Testis (tissue), 3 donors: ENCODE measurements around the gene PILRA. TPM values are rescaled to one million over a fixed set of nuclear protein-coding genes. Genes with fewer than 3 reads are reported as not detected.

Source experiments
- DNase-seq: peaks from one replicate; pipeline ENCODE4 v3.0.0-alpha.2; 2019
- H3K27ac ChIP-seq, 2 donors: fragments of 200-600 bp; sonication (generic); one replicate each; pipeline ENCODE4 v1.5.1; 2019
- H3K27me3 ChIP-seq: fragments of 200-600 bp; sonication (generic); one replicate; pipeline ENCODE4 v1.5.1; 2019
- H3K36me3 ChIP-seq: fragments of 200-600 bp; sonication (generic); one replicate; pipeline ENCODE4 v1.5.1; 2017; ENCODE audit warnings: low read depth; ENCODE audit errors: missing control alignments
- H3K4me1 ChIP-seq: fragments of 200-600 bp; sonication (generic); one replicate; pipeline ENCODE4 v1.5.1; 2019
- H3K4me3 ChIP-seq, 2 donors: fragments of 200-600 bp; sonication (generic); one replicate each; pipeline ENCODE4 v1.5.1; 2017 to 2019
- H3K9me3 ChIP-seq: fragments of 200-600 bp; sonication (generic); one replicate; pipeline ENCODE4 v1.5.1; 2017
- POLR2A ChIP-seq: fragments of 450-650 bp; IDR thresholded peaks from one replicate; pipeline ENCODE4 v1.6.1; 2017; ENCODE audit warnings: antibody characterized with exemption, mild to moderate bottlenecking, moderate library complexity
- WGBS, 2 donors: methylation state at CpG; one replicate each; pipeline ENCODE4 v1.1.5; 2018; 5-methylcytosine and 5-hydroxymethylcytosine counted together
- intact Hi-C: fragments of 100-400 bp; cut with DNase I; formaldehyde crosslinking; loops from one replicate; pipeline ENCODE4 v1.15.1; 2023; ENCODE audit warnings: low total_unique reads
- polyA plus RNA-seq: library from polyadenylated mRNA; stranded (reverse); fragments of 350-450 nt; fragmentation: Illumina TruSeq; extraction: RNeasy Lipid Tissue Mini Kit (QIAGEN cat#74804); gene quantifications from one replicate; pipeline ENCODE4 v1.2.3, GENCODE V29; 2014; ENCODE audit warnings: low read depth, low replicate concordance; ENCODE audit not compliant: insufficient read depth
- small RNA-seq, 2 donors: library from RNA; depleted of rRNA; stranded (forward); fragments of <200 nt; gene quantifications; one replicate each; pipeline ENCODE3, GENCODE V24; 2016
- total RNA-seq, 2 donors: library from RNA; depleted of rRNA; stranded (reverse); fragments of >200 nt; gene quantifications; one replicate each; pipeline ENCODE4 v1.2.3, GENCODE V29; 2016
- TF ChIP-seq, protein P1 (sequence below), 3 experiments: fragments of 450-650 bp in 2 of 3; fragments of 200-600 bp in 1 of 3; sonication (generic) in 1 of 3; IDR thresholded peaks; one replicate each; pipeline ENCODE4 v1.5.1; 2016 to 2019; ENCODE audit warnings: antibody characterized with exemption in 3 of 3, mild to moderate bottlenecking in 2 of 3, moderate library complexity in 1 of 3

PILRA gene
- total and polyA plus RNA-seq, 3 donors from 2014 or later = 12.0 to 18.0 (median 16.3) TPM

DNA sequence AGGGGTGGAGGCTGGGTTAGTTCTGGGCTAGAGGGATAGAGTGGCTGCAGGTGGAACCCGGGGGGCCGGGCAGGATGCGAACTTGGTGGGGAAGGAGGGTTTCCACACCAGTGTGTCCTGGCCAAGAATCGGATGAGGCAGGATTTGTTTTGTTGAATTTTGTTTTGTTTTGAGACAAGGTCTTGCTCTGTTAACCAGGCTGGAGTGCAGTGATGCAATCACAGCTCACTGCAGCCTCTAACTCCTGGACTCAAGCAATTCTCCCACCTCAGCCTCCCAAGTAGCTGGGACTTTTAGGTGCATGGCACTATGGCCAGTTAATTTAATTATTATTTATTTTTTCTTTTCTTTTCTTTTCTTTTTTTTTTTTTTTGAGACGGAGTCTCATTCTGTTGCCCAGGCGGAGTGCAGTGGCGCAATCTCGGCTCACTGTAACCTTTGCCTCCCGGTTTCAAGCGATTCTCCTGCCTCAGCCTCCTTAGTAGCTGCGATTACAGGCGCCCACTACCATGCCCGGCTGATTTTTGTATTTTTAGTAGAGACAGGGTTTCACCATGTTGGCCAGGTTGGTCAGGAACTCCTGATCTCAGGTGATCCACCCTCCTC is 76.0 kb downstream of the PILRA start:
- peaks cover 4% of the 10 kb centered on the region for H3K4me1 ChIP-seq
- TF ChIP-seq POLR2A = no peak
- TF ChIP-seq, protein P1, sequence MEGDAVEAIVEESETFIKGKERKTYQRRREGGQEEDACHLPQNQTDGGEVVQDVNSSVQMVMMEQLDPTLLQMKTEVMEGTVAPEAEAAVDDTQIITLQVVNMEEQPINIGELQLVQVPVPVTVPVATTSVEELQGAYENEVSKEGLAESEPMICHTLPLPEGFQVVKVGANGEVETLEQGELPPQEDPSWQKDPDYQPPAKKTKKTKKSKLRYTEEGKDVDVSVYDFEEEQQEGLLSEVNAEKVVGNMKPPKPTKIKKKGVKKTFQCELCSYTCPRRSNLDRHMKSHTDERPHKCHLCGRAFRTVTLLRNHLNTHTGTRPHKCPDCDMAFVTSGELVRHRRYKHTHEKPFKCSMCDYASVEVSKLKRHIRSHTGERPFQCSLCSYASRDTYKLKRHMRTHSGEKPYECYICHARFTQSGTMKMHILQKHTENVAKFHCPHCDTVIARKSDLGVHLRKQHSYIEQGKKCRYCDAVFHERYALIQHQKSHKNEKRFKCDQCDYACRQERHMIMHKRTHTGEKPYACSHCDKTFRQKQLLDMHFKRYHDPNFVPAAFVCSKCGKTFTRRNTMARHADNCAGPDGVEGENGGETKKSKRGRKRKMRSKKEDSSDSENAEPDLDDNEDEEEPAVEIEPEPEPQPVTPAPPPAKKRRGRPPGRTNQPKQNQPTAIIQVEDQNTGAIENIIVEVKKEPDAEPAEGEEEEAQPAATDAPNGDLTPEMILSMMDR (IDR thresholded peaks at IDR 0.05) = no peak
- intact Hi-C loops = no loop called here
- 88% methylated on average over 13 of the region's 13 CpGs for whole genome bisulfite sequencing, 2 donors
- no peak overlapping the region for H3K4me3 ChIP-seq
- no peaks in the 10 kb centered on the region for H3K27me3 ChIP-seq
- DNase-seq = no peak
- no peak overlapping the region for H3K27ac ChIP-seq
- no peaks in the 10 kb centered on the region for H3K36me3 ChIP-seq
- H3K9me3 ChIP-seq = no peaks in the 10 kb centered on the region

Small RNAs within 50 kb of the gene (small RNA-seq; reads per million reads assigned to genes)
- 0 reads per million in 2 donors for gene RF00019

Other genes with a start within 250 kb of the PILRA start
- 10 to 100 TPM in 1 of 2 donors, 1 to 10 TPM in 1; 7.2 to 10.2 TPM for gene MBLAC1, start 246.5 kb upstream of the PILRA start, total RNA-seq
- gene MBLAC1, start 246.5 kb upstream of the PILRA start, polyA plus RNA-seq = 2.9 TPM
- gene LAMTOR4, start 224.6 kb upstream of the PILRA start, total RNA-seq = 100 to 1,000 TPM; 144 to 179 TPM
- 136 TPM for gene LAMTOR4, start 224.6 kb upstream of the PILRA start, polyA plus RNA-seq
- gene TRAPPC14, start 214.8 kb upstream of the PILRA start, total RNA-seq = 10 to 100 TPM; 57.5 to 78.7 TPM
- gene TRAPPC14, start 214.8 kb upstream of the PILRA start, polyA plus RNA-seq = 71.8 TPM
- 10 to 100 TPM; 11.6 to 12.4 TPM for gene GAL3ST4, start 204.9 kb upstream of the PILRA start, total RNA-seq
- 8.9 TPM for gene GAL3ST4, start 204.9 kb upstream of the PILRA start, polyA plus RNA-seq
- gene GPC2, start 196.1 kb upstream of the PILRA start, total RNA-seq = 10 to 100 TPM; 12.7 to 20.7 TPM
- gene GPC2, start 196.1 kb upstream of the PILRA start, polyA plus RNA-seq = 17.7 TPM
- 100 to 1,000 TPM; 105 to 224 TPM for gene STAG3, start 195.6 kb upstream of the PILRA start, total RNA-seq
- 281 TPM for gene STAG3, start 195.6 kb upstream of the PILRA start, polyA plus RNA-seq
- 1 to 10 TPM; 3.0 to 3.3 TPM for gene PVRIG, start 153.5 kb upstream of the PILRA start, total RNA-seq
- gene PVRIG, start 153.5 kb upstream of the PILRA start, polyA plus RNA-seq = 2.6 TPM
- gene SPDYE3, start 65.8 kb upstream of the PILRA start, total RNA-seq = 1 to 10 TPM; 2.8 to 5.7 TPM
- 3.9 TPM for gene SPDYE3, start 65.8 kb upstream of the PILRA start, polyA plus RNA-seq
- 100 to 1,000 TPM; 155 to 258 TPM for gene PILRB, start 15.4 kb upstream of the PILRA start, total RNA-seq
- gene PILRB, start 15.4 kb upstream of the PILRA start, polyA plus RNA-seq = 126 TPM
- 100 to 1,000 TPM in 1 of 2 donors, 10 to 100 TPM in 1; 83.5 to 145 TPM for gene ZCWPW1, start 55.2 kb downstream of the PILRA start, total RNA-seq
- gene ZCWPW1, start 55.2 kb downstream of the PILRA start, polyA plus RNA-seq = 96.5 TPM
- 10 to 100 TPM; 74.6 to 89.3 TPM for gene MEPCE, start 56.3 kb downstream of the PILRA start, total RNA-seq
- 182 TPM for gene MEPCE, start 56.3 kb downstream of the PILRA start, polyA plus RNA-seq
- 100 to 1,000 TPM in 1 of 2 donors, 10 to 100 TPM in 1; 97.6 to 128 TPM for gene PPP1R35, start 63.0 kb downstream of the PILRA start, total RNA-seq
- 76.4 TPM for gene PPP1R35, start 63.0 kb downstream of the PILRA start, polyA plus RNA-seq
- 10 to 100 TPM; 34.0 to 45.8 TPM for gene SPACDR, start 90.8 kb downstream of the PILRA start, total RNA-seq
- gene SPACDR, start 90.8 kb downstream of the PILRA start, polyA plus RNA-seq = 84.9 TPM
- gene TSC22D4, start 105.7 kb downstream of the PILRA start, total RNA-seq = 100 to 1,000 TPM; 135 to 165 TPM
- 57.4 TPM for gene TSC22D4, start 105.7 kb downstream of the PILRA start, polyA plus RNA-seq
- 10 to 100 TPM; 24.7 to 27.3 TPM for gene NYAP1, start 110.4 kb downstream of the PILRA start, total RNA-seq
- 15.7 TPM for gene NYAP1, start 110.4 kb downstream of the PILRA start, polyA plus RNA-seq
- gene AGFG2, start 165.7 kb downstream of the PILRA start, total RNA-seq = 10 to 100 TPM; 62.0 to 67.2 TPM
- 51.4 TPM for gene AGFG2, start 165.7 kb downstream of the PILRA start, polyA plus RNA-seq
- 10 to 100 TPM; 28.4 to 29.9 TPM for gene SAP25, start 200.4 kb downstream of the PILRA start, total RNA-seq
- 30.3 TPM for gene SAP25, start 200.4 kb downstream of the PILRA start, polyA plus RNA-seq
- gene LRCH4, start 212.6 kb downstream of the PILRA start, total RNA-seq = 100 to 1,000 TPM; 314 to 378 TPM
- 159 TPM for gene LRCH4, start 212.6 kb downstream of the PILRA start, polyA plus RNA-seq
- 10 to 100 TPM; 37.5 to 74.5 TPM for gene FBXO24, start 212.8 kb downstream of the PILRA start, total RNA-seq
- 112 TPM for gene FBXO24, start 212.8 kb downstream of the PILRA start, polyA plus RNA-seq
- 10 to 100 TPM; 26.0 to 30.2 TPM for gene PCOLCE, start 228.9 kb downstream of the PILRA start, total RNA-seq
- gene PCOLCE, start 228.9 kb downstream of the PILRA start, polyA plus RNA-seq = 104 TPM
- 10 to 100 TPM; 40.6 to 78.9 TPM for gene MOSPD3, start 239.1 kb downstream of the PILRA start, total RNA-seq
- gene MOSPD3, start 239.1 kb downstream of the PILRA start, polyA plus RNA-seq = 62.8 TPM